Panc1 (cell line): ENCODE measurements around the gene OR10H3. TPM values are rescaled to one million over a fixed set of nuclear protein-coding genes. Genes with fewer than 3 reads are reported as not detected.

Source experiments
- ATAC-seq: fragments of 200-7000 bp; cut with Tn5 transposase; 2 replicates; pipeline ENCODE4 v1.9.1; 2020; ENCODE audit warnings: mild to moderate bottlenecking, moderate library complexity
- BruUV-seq: library from RNA; stranded (reverse); fragments of 400-500 nt; replicated peaks from 2 replicates; lab custom pipeline; 2021; lab: Mats Ljungman, UMichigan
- CTCF ChIA-PET: fragments of 300-600 bp; sonication (Branson Sonifier 250); formaldehyde crosslinking; loops from one replicate; lab custom pipeline; 2022; ENCODE audit warnings: antibody characterized with exemption; lab: Charles Lee
- POLR2A ChIA-PET: fragments of 300-600 bp; sonication (Branson Sonifier 250); formaldehyde crosslinking; loops from one replicate; lab custom pipeline; 2022; ENCODE audit warnings: antibody characterized with exemption; lab: Charles Lee
- DNase-seq: peaks from one replicate; pipeline ENCODE4 v3.0.0-alpha.2; 2010; ENCODE audit warnings: low read depth, low spot score
- H3K27ac ChIP-seq: 2 replicates; pipeline ENCODE4 v1.5.1; 2011; ENCODE audit warnings: mild to moderate bottlenecking, low read length, inconsistent platforms
- H3K27me3 ChIP-seq: fragments of 200-500 bp; sonication (Bioruptor generic); 2 replicates; pipeline ENCODE4 v1.6.0; 2014; ENCODE audit warnings: low read length, inconsistent platforms; ENCODE audit not compliant: control insufficient read depth, insufficient read depth
- H3K36me3 ChIP-seq: fragments of 200-500 bp; sonication (Bioruptor generic); 2 replicates; pipeline ENCODE4 v1.5.1; 2014; ENCODE audit warnings: inconsistent platforms, mild to moderate bottlenecking, low read length, moderate library complexity; ENCODE audit not compliant: control insufficient read depth, insufficient read depth
- H3K4me1 ChIP-seq: 2 replicates; pipeline ENCODE4 v1.5.1; 2011; ENCODE audit warnings: inconsistent platforms, mild to moderate bottlenecking, low read length, moderate library complexity; ENCODE audit not compliant: control insufficient read depth, insufficient read depth
- H3K4me3 ChIP-seq, 2 experiments: 2 replicates each; pipeline ENCODE4 v1.5.1; 2011 to 2012; ENCODE audit warnings: low read depth in 2 of 2, low read length in 2 of 2, mild to moderate bottlenecking in 2 of 2, inconsistent platforms in 1 of 2, moderate library complexity in 1 of 2
- H3K9me3 ChIP-seq: fragments of 200-500 bp; sonication (Bioruptor generic); 2 replicates; pipeline ENCODE4 v1.5.1; 2014; ENCODE audit warnings: low read depth, mild to moderate bottlenecking, inconsistent platforms, low read length, moderate library complexity; ENCODE audit not compliant: control insufficient read depth, insufficient read depth
- POLR2AphosphoS5 ChIP-seq: IDR thresholded peaks from 2 replicates; pipeline ENCODE4 v1.6.1; 2012; ENCODE audit warnings: mild to moderate bottlenecking, low read depth, low read length, moderate library complexity
- REST ChIP-seq, 2 experiments: IDR thresholded peaks; 2 replicates each; pipeline ENCODE4 v1.6.1; 2011 to 2012; ENCODE audit warnings: low read depth in 2 of 2, control low read depth in 1 of 2, low read length in 1 of 2, mild to moderate bottlenecking in 1 of 2, moderate library complexity in 1 of 2; ENCODE audit not compliant: insufficient read depth in 1 of 2
- SIN3A ChIP-seq: IDR thresholded peaks from 2 replicates; pipeline ENCODE4 v1.6.1; 2012; ENCODE audit warnings: low read depth, mild to moderate bottlenecking, low read length, moderate library complexity, borderline replicate concordance; ENCODE audit not compliant: insufficient read depth
- TCF7L2 ChIP-seq: IDR thresholded peaks from 2 replicates; pipeline ENCODE4 v1.6.1; 2011; ENCODE audit warnings: mild to moderate bottlenecking, low read depth, low read length, inconsistent platforms
- in situ Hi-C: cut with HindIII; loops from 2 replicates; pipeline ENCODE4 v1.10.0; 2016; ENCODE audit warnings: low sequenced_read_pairs, low pct_unique_long_range_greater_than_20kb
- intact Hi-C: fragments of 100-400 bp; cut with micrococcal nuclease; formaldehyde crosslinking; loops from one replicate; pipeline ENCODE4 v1.10.0; 2022; ENCODE audit not compliant: unreplicated experiment
- total RNA-seq: library from RNA; stranded (reverse); gene quantifications from one replicate; pipeline ENCODE4 v1.2.1, GENCODE V29; 2021; ENCODE audit not compliant: unreplicated experiment
- TF ChIP-seq, protein P1 (sequence below): fragments of 450-650 bp; IDR thresholded peaks from 2 replicates; pipeline ENCODE4 v1.5.1; 2017; ENCODE audit warnings: mild to moderate bottlenecking

OR10H3 gene
- total RNA-seq, 1 experiment from 2014 or later, result not detected

GRCh38 chr19:15733895-15734294 is 3.9 kb upstream of the OR10H3 start:
- ATAC-seq (no peak), DNase-seq (no peak)
- ChIA-PET CTCF (no interaction called here), POLR2A (no interaction called here)
- no peak overlapping the region for H3K4me3 ChIP-seq
- TF ChIP-seq REST (IDR thresholded peaks at IDR 0.05; ENCODE audit: insufficient read depth in 1 of 2, low read depth in 2 of 2, low read length in 1 of 2) (no peak), SIN3A (no peak), TCF7L2 (no peak), POLR2AphosphoS5 (no peak)
- TF ChIP-seq, protein P1, sequence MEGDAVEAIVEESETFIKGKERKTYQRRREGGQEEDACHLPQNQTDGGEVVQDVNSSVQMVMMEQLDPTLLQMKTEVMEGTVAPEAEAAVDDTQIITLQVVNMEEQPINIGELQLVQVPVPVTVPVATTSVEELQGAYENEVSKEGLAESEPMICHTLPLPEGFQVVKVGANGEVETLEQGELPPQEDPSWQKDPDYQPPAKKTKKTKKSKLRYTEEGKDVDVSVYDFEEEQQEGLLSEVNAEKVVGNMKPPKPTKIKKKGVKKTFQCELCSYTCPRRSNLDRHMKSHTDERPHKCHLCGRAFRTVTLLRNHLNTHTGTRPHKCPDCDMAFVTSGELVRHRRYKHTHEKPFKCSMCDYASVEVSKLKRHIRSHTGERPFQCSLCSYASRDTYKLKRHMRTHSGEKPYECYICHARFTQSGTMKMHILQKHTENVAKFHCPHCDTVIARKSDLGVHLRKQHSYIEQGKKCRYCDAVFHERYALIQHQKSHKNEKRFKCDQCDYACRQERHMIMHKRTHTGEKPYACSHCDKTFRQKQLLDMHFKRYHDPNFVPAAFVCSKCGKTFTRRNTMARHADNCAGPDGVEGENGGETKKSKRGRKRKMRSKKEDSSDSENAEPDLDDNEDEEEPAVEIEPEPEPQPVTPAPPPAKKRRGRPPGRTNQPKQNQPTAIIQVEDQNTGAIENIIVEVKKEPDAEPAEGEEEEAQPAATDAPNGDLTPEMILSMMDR, result no peak
- in situ Hi-C loops, result no loop called here
- no peak overlapping the region for H3K27ac ChIP-seq
- no peaks in the 10 kb centered on the region for H3K4me1 ChIP-seq
- BruUV-seq, result no TSS peak
- no peaks in the 10 kb centered on the region; the same call in 1 of the 2 replicates for H3K27me3 ChIP-seq
- intact Hi-C loops, result no loop called here
- H3K36me3 ChIP-seq, result no peaks in the 10 kb centered on the region
- H3K9me3 ChIP-seq, result no peaks in the 10 kb centered on the region

DNA sequence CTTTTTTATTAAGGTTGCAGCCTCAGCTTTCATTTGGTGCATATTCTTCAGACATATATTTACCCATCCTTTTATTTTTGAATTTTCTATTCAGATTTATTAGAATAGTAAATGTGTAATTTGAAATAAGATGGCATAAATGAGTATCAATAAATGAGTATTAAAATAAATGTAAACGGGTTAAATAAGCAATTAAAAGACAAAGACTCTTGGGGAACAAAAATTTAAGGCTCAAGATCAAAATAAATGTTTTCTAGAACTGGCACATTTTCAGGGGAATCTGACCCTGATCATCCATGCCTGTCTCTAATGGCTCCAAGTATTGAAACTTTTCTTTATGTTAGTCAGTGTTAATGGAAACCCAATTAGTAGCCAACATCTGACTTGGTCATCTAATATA is 3.0 kb downstream of the OR10H3 start:
- no TSS peak for BruUV-seq
- DNase-seq (no peak), ATAC-seq (no peak)
- POLR2A ChIA-PET, result no interaction called here
- Histone ChIP-seq H3K4me1 (no peaks in the 10 kb centered on the region), H3K4me3 (no peak overlapping the region), H3K27me3 (no peaks in the 10 kb centered on the region; the same call in 1 of the 2 replicates), H3K36me3 (no peaks in the 10 kb centered on the region), H3K9me3 (no peaks in the 10 kb centered on the region), H3K27ac (no peak overlapping the region)
- in situ Hi-C loops, result no loop called here
- TF ChIP-seq TCF7L2 (no peak), SIN3A (no peak), POLR2AphosphoS5 (no peak), REST (IDR thresholded peaks at IDR 0.05; ENCODE audit: insufficient read depth in 1 of 2, low read depth in 2 of 2, low read length in 1 of 2) (no peak)
- TF ChIP-seq, protein P1, result no peak
- CTCF ChIA-PET, result no interaction called here
- intact Hi-C loops, result no loop called here
